NCI-H2081 treated with DMSO at 0.1 percent for 48 hours (cell line): Measurements from ENCODE around the gene PIBF1.
"Not testable (repeated sequence)": the region's sequence is repeated elsewhere in the genome, so short reads cannot be mapped to it uniquely, and the experiment has no call there.

Source experiments
- DNase-seq: peaks from one replicate; lab custom pipeline; 2025; lab: John Stamatoyannopoulos, UW

Gene PIBF1

GRCh38 chr13:72823081-72823480 is 41.1 kb downstream of the PIBF1 start:
- no peak for DNase-seq

- no peak for DNase-seq
Observed at GRCh38 chr13:72823724-72824123, 41.8 kb downstream of the PIBF1 start.

GRCh38 chr13:72834601-72835000 is 52.7 kb downstream of the PIBF1 start:
- no peak for DNase-seq

- no peak for DNase-seq
Observed at GRCh38 chr13:72839831-72840426, 58.0 kb downstream of the PIBF1 start.

- no peak for DNase-seq
Observed at GRCh38 chr13:72842991-72843390, 61.1 kb downstream of the PIBF1 start.

DNA sequence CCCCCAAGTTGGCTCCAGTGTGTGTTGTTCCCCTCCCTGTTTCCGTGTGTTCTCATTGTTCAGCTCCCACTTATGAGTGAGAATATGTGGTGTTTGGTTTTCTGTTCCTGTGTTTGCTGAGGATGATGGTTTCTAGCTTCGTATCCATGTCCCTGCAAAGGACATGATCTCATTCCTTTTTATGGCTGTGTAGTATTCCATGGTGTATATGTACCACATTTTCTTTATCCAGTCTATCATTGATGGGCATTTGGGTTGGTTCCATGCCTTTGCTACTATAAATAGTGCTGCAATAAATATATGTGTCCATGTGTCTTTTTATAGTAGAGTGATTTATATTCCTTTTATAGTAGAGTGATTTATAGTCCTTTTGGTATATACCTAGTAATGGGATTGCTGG is 63.2 kb downstream of the PIBF1 start:
- DNase-seq: not testable (repeated sequence)

DNA sequence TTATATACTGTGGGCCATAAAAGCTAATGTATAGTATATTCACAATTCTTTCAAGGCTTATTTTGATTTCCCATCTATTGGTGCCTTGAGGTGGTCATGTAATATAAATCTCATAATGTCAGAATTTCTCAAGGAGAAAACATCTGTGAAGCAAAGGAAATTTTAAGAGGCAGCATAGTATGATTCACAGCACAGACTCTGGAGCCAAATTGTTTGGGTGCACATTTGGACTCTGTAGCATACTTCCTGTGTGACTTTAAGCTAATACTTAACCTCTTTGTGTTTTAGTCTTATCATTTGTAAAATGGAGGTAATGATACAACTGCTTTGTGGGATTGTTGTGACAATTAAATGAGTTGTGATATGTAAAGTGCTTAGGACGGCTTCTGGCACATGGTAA is 67.6 kb downstream of the PIBF1 start:
- DNase-seq: no peak

DNA sequence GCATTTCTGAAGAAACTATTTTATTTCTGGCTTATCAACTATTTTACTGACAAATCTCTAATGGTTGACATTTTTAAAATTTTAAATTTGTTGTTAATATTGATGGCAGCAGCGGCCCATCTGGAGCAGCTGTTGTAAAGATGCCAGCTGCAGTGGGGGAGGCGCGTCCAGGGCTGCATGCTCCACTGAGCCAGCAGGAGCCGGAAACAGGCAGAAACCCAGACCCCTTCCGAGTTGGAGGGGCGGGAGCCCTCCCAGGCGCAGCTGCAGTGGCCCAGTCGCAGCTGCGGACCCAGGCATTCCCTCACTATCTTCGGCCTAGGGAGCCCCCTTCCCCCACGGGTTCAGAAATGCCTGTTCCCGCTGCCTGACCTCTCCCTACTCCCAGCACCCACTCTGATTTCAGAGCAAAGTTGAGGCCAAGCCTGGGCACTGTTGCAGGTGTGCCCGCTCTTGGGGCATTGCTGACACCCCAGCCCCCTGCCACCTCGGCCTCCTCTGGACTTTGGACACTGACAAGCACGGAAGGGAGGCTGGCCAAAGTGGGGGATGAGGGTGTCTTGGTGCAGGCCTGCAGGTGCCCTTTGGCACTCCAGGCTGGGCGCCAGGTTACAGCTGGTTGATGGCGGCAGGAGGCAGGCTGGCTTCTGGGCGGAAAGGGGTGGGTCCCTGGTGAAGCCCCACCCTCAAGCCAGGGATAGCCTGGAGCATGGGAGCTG is 69.2 kb downstream of the PIBF1 start:
- no peak for DNase-seq

DNA sequence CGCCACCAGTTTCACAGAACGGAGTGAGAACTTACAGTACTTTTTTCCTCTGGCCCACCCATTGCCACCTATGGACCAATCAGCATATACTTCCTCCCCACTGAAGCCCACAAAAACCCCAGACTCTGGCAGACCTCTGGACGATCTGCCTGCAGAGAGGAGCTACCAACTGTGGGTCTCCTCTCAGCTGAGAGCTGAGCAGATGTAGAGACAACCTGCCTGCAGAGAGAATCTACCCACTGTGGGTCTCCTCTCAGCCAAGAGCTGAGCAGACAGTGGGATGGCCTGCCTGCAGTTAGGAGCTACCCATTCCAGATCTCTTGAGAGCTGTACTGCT is 69.7 kb downstream of the PIBF1 start:
- DNase-seq: no peak

DNA sequence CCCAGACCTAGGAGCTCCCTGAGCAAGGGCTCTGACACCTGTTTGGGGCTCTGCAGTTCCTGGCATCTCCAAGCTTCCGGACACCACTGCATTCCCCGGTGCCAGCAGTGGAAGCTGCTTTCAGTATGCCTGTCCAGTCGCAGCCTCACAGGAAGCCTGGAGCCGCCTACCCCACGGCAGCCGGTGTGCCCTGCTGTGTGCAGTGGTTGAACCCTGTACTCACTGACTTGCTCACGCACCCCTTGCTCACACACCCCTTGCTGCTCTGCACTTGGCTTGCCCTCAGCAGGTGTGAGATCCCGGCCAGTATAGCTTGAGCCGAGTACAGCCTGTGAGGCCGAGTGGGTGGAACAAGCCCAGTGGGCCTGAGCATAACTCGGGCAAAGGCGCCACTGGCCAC is 70.3 kb downstream of the PIBF1 start:
- DNase-seq: no peak

DNA sequence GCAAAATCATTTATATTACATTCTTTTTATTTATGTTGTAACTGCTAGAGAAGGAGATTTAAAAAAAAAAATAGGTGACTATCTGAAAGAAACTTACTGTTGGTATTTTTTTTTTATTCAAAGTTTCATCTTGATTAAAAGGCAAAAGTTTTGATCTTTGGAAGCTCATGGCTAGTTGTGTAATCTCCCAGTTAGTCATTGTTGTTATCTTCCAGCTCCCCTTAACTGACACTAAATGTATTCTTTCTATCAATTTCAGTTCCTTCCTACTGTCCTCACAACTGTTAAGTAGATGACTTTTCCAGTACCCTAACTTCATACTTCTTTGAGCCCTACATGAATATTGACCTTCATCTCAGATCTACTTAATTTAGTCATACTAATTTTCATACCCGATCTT is 71.1 kb downstream of the PIBF1 start:
- DNase-seq: no peak

- no peak for DNase-seq
Observed at GRCh38 chr13:72864142-72865011, 82.4 kb downstream of the PIBF1 start.

DNA sequence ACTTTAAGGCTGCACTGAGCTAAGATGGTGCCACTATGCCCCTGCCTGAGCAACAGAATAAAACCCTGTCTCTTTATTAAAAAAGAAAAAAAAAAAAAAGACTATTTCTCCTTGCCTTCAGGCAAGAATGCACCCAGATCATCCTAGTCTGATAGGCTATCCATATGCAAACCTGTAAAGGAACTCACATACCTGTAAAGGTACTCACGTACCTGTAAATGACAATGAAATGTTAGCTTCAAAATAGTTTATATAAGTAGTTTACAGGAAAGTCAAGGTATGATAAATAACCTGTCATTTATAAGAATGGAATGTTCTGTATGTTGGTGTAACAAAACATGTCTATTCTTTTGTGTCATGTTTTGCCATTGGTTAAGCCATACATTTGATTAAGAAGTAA is 86.3 kb downstream of the PIBF1 start:
- DNase-seq: no peak

GRCh38 chr13:72875233-72875632 is 93.3 kb downstream of the PIBF1 start:
- no peak for DNase-seq

DNA sequence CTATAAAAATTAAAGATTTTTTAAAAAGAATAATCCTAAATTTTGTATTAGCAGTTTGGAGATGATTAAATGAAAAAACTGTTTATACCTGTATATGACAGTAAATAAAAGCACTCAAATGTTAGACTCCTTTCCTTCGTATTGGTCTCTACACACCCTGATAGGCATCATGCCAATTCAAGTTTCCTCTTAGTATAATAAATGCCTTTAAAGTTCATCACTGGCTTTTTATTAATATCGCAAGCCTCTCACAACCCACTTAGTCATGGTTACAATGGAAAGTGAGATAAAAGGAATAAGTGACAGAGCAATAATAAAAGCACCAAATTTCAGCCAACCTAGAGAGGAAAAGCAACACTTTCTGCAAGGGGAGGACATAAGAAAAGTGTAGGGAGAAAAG is 102.2 kb downstream of the PIBF1 start:
- no peak for DNase-seq

DNA sequence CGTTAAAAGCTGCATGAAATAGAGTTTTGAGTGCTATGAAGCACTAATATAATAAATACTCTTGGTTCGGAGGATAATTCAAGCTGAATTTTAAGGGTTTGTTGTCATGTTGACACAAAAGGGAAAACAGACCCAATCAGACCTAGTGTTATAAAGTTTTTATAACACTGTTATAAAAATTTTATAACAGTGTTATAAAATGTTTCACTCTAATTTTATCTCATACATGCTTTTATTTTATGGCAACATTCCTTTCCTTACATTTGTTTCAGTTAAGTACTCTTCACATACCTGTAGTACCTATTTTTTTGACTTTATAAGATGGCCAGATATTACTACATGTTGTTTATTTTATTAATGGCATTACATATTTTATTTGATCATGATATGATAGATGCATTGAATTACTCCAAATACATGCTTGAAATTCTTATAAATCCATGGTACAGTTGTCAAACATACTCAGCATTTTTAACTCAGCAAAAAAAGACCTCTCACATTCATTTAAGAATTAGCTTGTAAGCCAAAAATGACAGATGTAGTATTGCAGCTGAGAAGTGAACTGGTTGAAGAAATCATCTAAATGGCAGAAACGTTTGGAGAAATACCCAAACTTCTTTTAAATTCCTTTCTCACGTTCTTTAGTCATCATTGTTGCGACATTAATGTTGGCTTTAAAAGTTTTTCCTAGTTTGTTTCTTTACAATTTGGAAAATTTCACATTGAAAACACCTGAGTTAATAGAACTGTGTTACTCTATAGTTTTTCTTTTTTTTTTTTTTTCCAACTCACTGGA is 104.5 kb downstream of the PIBF1 start:
- no peak for DNase-seq

DNA sequence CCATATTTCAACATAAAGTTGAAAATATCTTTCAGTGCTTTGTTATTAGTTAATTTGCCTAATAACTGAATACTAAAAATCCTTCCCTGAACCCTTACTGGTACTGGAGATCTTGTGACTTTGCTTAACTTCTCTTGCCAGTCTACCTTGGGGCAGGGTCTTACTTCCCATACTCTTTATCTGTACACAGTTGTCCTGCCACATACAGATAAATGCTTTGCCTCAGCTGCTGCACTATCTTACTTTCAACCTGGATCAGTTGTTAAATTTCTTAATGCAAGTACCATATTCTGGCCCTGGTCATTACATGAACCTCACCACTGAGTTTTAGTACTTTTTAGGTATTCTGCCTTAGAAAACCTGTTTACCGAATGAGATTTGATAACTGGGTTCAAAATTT is 107.6 kb downstream of the PIBF1 start:
- no peak for DNase-seq

GRCh38 chr13:72890546-72890945 is 108.6 kb downstream of the PIBF1 start:
- no peak for DNase-seq

DNA sequence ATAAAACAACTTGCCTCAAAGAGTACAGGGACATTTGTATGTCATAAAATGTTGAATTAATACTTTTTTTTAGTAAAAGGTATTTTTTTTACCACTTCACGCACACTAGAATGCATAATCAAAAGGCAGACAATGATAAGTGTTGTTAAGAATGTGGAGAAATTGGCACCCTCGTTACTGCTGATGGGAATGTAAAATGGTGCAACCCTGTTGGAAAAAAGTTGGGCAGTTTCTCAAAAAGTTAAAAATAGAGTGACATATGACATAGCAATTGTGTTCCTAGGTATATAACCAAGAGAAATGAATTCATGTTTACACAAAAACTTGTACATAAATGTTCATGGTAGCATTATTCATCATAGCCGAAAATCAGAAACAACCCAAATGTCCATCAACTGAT is 109.5 kb downstream of the PIBF1 start:
- DNase-seq: no peak

- no peak for DNase-seq
Observed at GRCh38 chr13:72896869-72897268, 114.9 kb downstream of the PIBF1 start.

GRCh38 chr13:72901546-72901945 is 119.6 kb downstream of the PIBF1 start:
- DNase-seq: not testable (repeated sequence)

- no peak for DNase-seq
Observed at GRCh38 chr13:72908416-72908815, 126.5 kb downstream of the PIBF1 start.
